ENCODE data around the gene CHST15.
A peak's percentile ranks its signal among the peaks of the same experiment; 100 is the strongest.

DNA sequence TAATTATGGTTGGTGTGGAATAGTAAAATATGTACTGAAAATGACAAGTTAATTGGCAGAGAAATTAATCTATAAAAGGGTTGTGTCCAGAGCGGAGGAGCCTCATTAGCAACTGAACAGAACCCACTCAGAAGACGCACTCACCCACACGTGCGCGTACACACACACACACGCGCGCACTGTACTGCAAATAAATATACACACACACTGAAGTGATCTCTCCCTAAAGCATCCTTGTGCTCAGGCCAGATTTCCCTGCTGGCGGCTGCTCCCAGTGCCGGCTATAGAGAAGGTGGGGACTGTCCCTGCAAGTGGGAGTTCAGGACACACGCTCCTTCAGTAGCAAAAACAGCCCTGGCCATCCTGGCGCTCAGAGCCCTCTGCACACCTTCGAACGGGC lies 85.2 kb downstream of the CHST15 start:
- peak; percentile 8 for TF ChIP-seq POLR2AphosphoS5 (IDR thresholded peaks at IDR 0.05)
- no peak for TF ChIP-seq CTCF (IDR thresholded peaks at IDR 0.05; ENCODE audit: poor library complexity, severe bottlenecking)
- no peak for TF ChIP-seq REST (IDR thresholded peaks at IDR 0.05; ENCODE audit: borderline replicate concordance)
- TF ChIP-seq EZH2 (IDR thresholded peaks at IDR 0.05; ENCODE audit: borderline replicate concordance, insufficient read depth, low read length, poor library complexity, severe bottlenecking): no peak
- TF ChIP-seq EP300 (conservative IDR thresholded peaks at IDR 0.05; ENCODE audit: poor library complexity, severe bottlenecking): no peak
- no peak for TF ChIP-seq TAF1 (IDR thresholded peaks at IDR 0.05; ENCODE audit: low read depth)
